Keratinocyte (primary cell): Measurements from ENCODE around the gene SDR39U1. TPM values are rescaled to one million over a fixed set of nuclear protein-coding genes. Genes with fewer than 3 reads are reported as not detected.

Experiments
- DNase-seq: peaks from one replicate; pipeline ENCODE4 v3.0.0-alpha.2; 2011; ENCODE audit warnings: low read depth, missing footprints, low spot score
- FAIRE-seq: peaks from 2 replicates; lab custom pipeline; 2011; peaks lifted over from hg19 to GRCh38; lab: Jason Lieb, UNC
- H2AFZ ChIP-seq: 2 replicates; pipeline ENCODE4 v1.6.0; 2012; ENCODE audit warnings: low read length, control low read depth, inconsistent platforms; ENCODE audit not compliant: control insufficient read depth
- H3K27ac ChIP-seq: 2 replicates; pipeline ENCODE4 v1.5.1; 2011; ENCODE audit warnings: low read length; ENCODE audit not compliant: control insufficient read depth, insufficient read depth
- H3K27me3 ChIP-seq: 3 replicates; pipeline ENCODE4 v1.6.0; 2011; ENCODE audit warnings: low read length; ENCODE audit not compliant: control insufficient read depth, insufficient read depth; ENCODE audit errors: extremely low read depth
- H3K36me3 ChIP-seq, 2 experiments: 2 replicates in 1 of 2; 3 replicates in 1 of 2; pipeline ENCODE4 v1.5.1; 2011; ENCODE audit warnings: low read length in 2 of 2, mild to moderate bottlenecking in 1 of 2; ENCODE audit not compliant: control insufficient read depth in 2 of 2, insufficient read depth in 2 of 2; ENCODE audit errors: extremely low read depth in 1 of 2
- H3K4me1 ChIP-seq: 3 replicates; pipeline ENCODE4 v1.5.1; 2011; ENCODE audit warnings: low read length; ENCODE audit not compliant: control insufficient read depth, insufficient read depth; ENCODE audit errors: extremely low read depth
- H3K4me2 ChIP-seq: 3 replicates; pipeline ENCODE4 v1.6.0; 2011; ENCODE audit warnings: low read depth, low read length; ENCODE audit not compliant: control insufficient read depth, insufficient read depth; ENCODE audit errors: extremely low read depth
- H3K4me3 ChIP-seq, 3 experiments: fragments of 200-600 bp in 1 of 3; sonication (generic) in 1 of 3; 2 replicates in 2 of 3; 3 replicates in 1 of 3; pipeline ENCODE4 v1.5.1; 2011 to 2016; ENCODE audit warnings: low read length in 3 of 3, mild to moderate bottlenecking in 3 of 3, control low read depth in 2 of 3, inconsistent platforms in 1 of 3, low read depth in 1 of 3, mixed read lengths in 1 of 3, mixed run types in 1 of 3, moderate library complexity in 1 of 3; ENCODE audit not compliant: control insufficient read depth in 2 of 3, insufficient read depth in 2 of 3; ENCODE audit errors: extremely low read depth in 1 of 3
- H3K79me2 ChIP-seq: 2 replicates; pipeline ENCODE4 v1.6.0; 2012; ENCODE audit warnings: low read length; ENCODE audit not compliant: control insufficient read depth, insufficient read depth
- H3K9ac ChIP-seq: 3 replicates; pipeline ENCODE4 v1.6.0; 2011; ENCODE audit warnings: low read length; ENCODE audit not compliant: control insufficient read depth, insufficient read depth; ENCODE audit errors: extremely low read depth
- H3K9me1 ChIP-seq: 3 replicates; pipeline ENCODE4 v1.6.0; 2011; ENCODE audit warnings: low read length; ENCODE audit not compliant: control insufficient read depth, insufficient read depth; ENCODE audit errors: extremely low read depth
- H3K9me3 ChIP-seq: 2 replicates; pipeline ENCODE4 v1.5.1; 2012; ENCODE audit warnings: low read depth, low read length; ENCODE audit not compliant: control insufficient read depth
- H4K20me1 ChIP-seq: 3 replicates; pipeline ENCODE4 v1.6.0; 2011; ENCODE audit warnings: low read length; ENCODE audit not compliant: control insufficient read depth, insufficient read depth; ENCODE audit errors: extremely low read depth
- EZH2 ChIP-seq: IDR thresholded peaks from one replicate; pipeline ENCODE4 v1.6.1; 2012; ENCODE audit warnings: inconsistent platforms, mild to moderate bottlenecking, low read length, moderate library complexity
- dilution Hi-C: fragments of 300-500 bp; cut with MboI; formaldehyde crosslinking; loops from one replicate; pipeline ENCODE4 v1.7.0; 2020; ENCODE audit warnings: low sequenced_read_pairs; ENCODE audit not compliant: extremely low pct_ligation_motif_present
- polyA plus RNA-seq, 5 experiments: library from polyadenylated mRNA; depleted of rRNA in 3 of 5; stranded (reverse) in 3 of 5; stranded (forward) in 1 of 5; unstranded in 1 of 5; fragments of >200 nt; gene quantifications; 1 replicate in 1 of 5; 2 replicates in 3 of 5; 3 replicates in 1 of 5; pipeline versions ENCODE4 v1.2.1 to v1.2.3, GENCODE V29; 2011 to 2012; ENCODE audit warnings: missing spikeins in 2 of 5, low read depth in 1 of 5, low replicate concordance in 1 of 5
- TF ChIP-seq, protein P1 (sequence below), 3 experiments: IDR thresholded peaks in 1 of 3; conservative IDR thresholded peaks in 1 of 3; optimal IDR thresholded peaks in 1 of 3; 2 replicates in 2 of 3; 3 replicates in 1 of 3; pipeline versions ENCODE3 to v1.5.1; 2011; ENCODE audit warnings: low read length in 3 of 3, mild to moderate bottlenecking in 3 of 3, moderate library complexity in 2 of 3, control low read depth in 1 of 3, inconsistent platforms in 1 of 3; ENCODE audit not compliant: insufficient read depth in 2 of 3; ENCODE audit errors: extremely low read depth in 1 of 3

SDR39U1 gene
- polyA plus RNA-seq, 1 donor (not counting 4 experiments of a cell fraction or from before 2014, with no cell fraction given), result 27.4 TPM

DNA sequence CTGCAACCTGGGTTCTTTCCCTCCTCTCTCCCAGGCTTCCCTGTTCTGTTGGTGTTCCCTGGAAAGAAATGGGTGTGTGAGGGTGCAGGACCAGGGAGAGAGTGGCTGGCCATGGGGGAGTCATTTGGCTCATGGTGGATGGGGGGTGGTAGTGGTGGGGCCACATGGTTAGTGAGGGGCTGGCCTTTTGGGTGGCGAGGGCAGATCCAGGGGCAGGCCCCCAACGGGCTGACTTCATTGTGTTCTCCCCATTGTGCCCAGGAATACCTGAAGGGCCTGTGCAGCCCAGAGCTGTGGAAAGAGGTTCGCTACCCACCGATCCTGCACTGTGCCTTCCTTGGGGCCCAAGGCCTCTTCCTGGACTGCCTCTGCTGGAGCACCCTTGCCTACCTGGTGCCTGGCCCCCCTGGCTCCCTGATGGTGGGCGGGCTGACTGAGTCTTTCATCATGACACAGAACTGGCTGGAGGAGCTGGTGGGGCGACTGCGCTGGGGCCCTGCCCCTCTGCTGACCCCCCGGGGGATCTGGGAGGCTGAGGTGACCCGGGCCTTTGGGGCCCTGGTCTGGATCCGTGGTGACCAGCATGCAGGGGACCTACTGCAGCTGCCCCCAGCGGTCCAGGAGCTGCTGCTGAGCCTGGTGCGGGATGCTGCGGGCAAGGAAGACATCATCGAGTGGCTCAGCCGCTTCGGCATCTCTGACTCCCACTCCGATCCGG lies 34.8 kb downstream of the SDR39U1 start:
- Histone ChIP-seq H3K27ac (no peak overlapping the region), H3K4me2 (no peak overlapping the region), H3K36me3 (no peaks in the 10 kb centered on the region), H3K4me3 (no peak overlapping the region), H2AFZ (no peak overlapping the region), H3K79me2 (no peaks in the 10 kb centered on the region), H4K20me1 (no peaks in the 10 kb centered on the region), H3K9me3 (no peaks in the 10 kb centered on the region), H3K4me1 (peaks cover 6% of the 10 kb centered on the region), H3K9ac (no peak overlapping the region), H3K27me3 (no peaks in the 10 kb centered on the region), H3K9me1 (peaks cover 2% of the 10 kb centered on the region)
- no peak for DNase-seq
- TF ChIP-seq, protein P1, sequence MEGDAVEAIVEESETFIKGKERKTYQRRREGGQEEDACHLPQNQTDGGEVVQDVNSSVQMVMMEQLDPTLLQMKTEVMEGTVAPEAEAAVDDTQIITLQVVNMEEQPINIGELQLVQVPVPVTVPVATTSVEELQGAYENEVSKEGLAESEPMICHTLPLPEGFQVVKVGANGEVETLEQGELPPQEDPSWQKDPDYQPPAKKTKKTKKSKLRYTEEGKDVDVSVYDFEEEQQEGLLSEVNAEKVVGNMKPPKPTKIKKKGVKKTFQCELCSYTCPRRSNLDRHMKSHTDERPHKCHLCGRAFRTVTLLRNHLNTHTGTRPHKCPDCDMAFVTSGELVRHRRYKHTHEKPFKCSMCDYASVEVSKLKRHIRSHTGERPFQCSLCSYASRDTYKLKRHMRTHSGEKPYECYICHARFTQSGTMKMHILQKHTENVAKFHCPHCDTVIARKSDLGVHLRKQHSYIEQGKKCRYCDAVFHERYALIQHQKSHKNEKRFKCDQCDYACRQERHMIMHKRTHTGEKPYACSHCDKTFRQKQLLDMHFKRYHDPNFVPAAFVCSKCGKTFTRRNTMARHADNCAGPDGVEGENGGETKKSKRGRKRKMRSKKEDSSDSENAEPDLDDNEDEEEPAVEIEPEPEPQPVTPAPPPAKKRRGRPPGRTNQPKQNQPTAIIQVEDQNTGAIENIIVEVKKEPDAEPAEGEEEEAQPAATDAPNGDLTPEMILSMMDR (optimal IDR thresholded peaks at IDR 0.05 in 1 of 3, IDR thresholded peaks at IDR 0.05 in 1 of 3, conservative IDR thresholded peaks at IDR 0.05 in 1 of 3; ENCODE audit: extremely low read depth in 1 of 3, insufficient read depth in 2 of 3, low read length in 3 of 3), result no peak
- no peak for TF ChIP-seq EZH2
- dilution Hi-C loops, result no loop called here
- FAIRE-seq, result no peak

DNA sequence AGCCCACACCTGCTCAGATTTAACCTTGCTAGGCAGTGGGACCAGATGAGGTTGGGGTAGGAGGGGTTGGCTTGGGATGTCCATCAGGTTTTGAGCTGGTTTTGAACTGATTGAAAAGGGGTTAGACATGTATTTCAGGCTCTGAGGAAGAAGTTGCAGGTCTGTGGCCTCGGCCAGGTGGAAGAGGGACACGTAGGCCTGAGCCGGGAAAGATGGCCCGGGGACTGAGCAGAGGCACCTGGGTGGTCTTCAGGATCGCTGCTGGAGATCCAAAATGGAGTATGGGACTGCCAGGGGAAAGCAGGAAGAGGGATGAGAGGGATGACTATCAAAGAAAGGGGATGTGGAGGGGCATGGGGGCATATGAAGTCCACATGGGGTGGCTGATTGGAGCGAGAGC lies 36.2 kb downstream of the SDR39U1 start:
- Histone ChIP-seq H3K36me3 (no peaks in the 10 kb centered on the region), H3K79me2 (no peaks in the 10 kb centered on the region), H3K4me1 (peaks cover 6% of the 10 kb centered on the region), H3K4me3 (no peak overlapping the region), H3K9me3 (no peaks in the 10 kb centered on the region), H3K9ac (no peak overlapping the region), H3K4me2 (no peak overlapping the region), H4K20me1 (no peaks in the 10 kb centered on the region), H2AFZ (no peak overlapping the region), H3K27ac (no peak overlapping the region), H3K9me1 (no peaks in the 10 kb centered on the region), H3K27me3 (no peaks in the 10 kb centered on the region)
- no peak for FAIRE-seq
- DNase-seq, result no peak
- dilution Hi-C loops, result no loop called here
- TF ChIP-seq, protein P1 (optimal IDR thresholded peaks at IDR 0.05 in 1 of 3, IDR thresholded peaks at IDR 0.05 in 1 of 3, conservative IDR thresholded peaks at IDR 0.05 in 1 of 3; ENCODE audit: extremely low read depth in 1 of 3, insufficient read depth in 2 of 3, low read length in 3 of 3), result no peak
- no peak for TF ChIP-seq EZH2
